Right hindlimb (tissue), 1 donor: Measurements from ENCODE around the gene BUB1.
"Not testable (repeated sequence)": the region's sequence is repeated elsewhere in the genome, so short reads cannot be mapped to it uniquely, and the experiment has no call there.

ENCODE experiments used
- DNase-seq: peaks from one replicate; pipeline ENCODE4 v3.0.0-alpha.2; 2018

BUB1 gene

GRCh38 chr2:110677530-110678456 lies at the start of gene BUB1:
BUB1 (minus strand) TSS chr2:110678063; CDS start chr2:110677995, 68 bp downstream.
- peak; percentile 98 for DNase-seq

DNA sequence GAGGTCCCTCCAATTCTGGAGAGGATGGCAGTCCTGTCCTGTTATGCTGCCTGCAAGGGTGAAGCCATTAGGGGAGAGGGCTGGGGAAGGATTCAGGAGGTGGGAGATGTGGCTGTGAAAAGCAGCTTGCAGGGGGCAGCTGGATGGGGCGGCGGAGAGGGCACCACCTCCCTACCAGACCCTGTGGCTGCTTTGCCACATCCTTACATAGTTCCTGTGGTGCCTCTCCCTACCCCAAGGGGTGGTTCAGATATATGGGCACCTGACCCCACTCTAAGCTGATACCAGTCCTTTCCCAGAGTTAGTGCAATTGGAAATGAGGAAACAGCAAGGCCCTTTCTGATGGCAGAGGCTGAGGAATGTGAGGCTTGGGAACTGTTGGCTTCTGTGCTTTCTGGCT lies 48.4 kb upstream of the BUB1 start:
- DNase-seq = no peak

- no peak for DNase-seq
These were observed 48.0 kb upstream of the BUB1 start for GRCh38 chr2:110725859-110726258.

GRCh38 chr2:110725370-110725769 lies 47.5 kb upstream of the BUB1 start:
- no peak for DNase-seq

DNA sequence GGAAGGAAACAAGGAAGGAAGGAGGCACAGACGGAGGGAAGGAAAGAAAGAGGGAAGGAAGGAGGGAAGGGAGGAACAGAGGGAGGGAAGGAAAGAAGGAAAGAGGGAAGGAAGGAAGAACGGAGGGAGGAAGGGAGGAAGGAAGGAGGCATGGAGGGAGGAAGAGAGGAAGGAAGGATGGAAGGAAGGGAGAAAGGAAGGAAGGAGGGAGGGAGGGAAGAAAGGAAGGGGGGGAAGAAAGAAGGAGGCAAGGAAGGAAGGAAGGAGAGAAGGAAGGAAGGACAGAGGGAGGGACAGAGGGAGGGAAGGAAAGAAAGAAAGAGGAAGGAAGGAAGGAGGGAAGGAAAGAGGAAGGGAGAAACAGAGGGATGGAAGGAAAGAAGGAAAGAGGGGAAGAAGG lies 47.0 kb upstream of the BUB1 start:
- no peak for DNase-seq

GRCh38 chr2:110720547-110720946 lies 42.7 kb upstream of the BUB1 start:
- no peak for DNase-seq

DNA sequence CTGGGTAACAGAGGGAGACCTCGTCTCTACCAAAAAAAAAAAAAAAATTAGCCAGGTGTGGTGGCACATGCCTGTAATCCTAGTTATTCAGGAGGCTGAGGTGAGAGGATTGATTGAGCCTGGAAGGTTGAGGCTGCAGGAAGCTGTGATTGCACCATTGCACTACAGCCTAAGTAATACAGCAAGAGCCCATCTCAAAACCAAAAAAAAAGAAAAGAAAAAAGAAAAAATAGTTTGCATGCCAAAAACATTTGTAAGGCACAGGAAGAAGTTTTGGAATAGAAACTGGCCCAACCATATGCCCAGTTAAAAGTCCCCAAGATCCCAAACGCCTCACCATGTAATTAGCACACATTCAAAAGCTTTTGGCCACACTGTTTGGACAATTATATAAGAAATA lies 41.1 kb upstream of the BUB1 start:
- no peak for DNase-seq

- DNase-seq = no peak
These were observed 40.5 kb upstream of the BUB1 start for GRCh38 chr2:110718382-110718781.

- DNase-seq = no peak
These were observed 39.9 kb upstream of the BUB1 start for GRCh38 chr2:110717734-110718133.

- no peak for DNase-seq
These were observed 39.2 kb upstream of the BUB1 start for GRCh38 chr2:110716959-110717645.

- no peak for DNase-seq
These were observed 36.8 kb upstream of the BUB1 start for GRCh38 chr2:110714452-110715224.

GRCh38 chr2:110713513-110714362 lies 35.9 kb upstream of the BUB1 start:
- DNase-seq = no peak

- no peak for DNase-seq
These were observed 34.9 kb upstream of the BUB1 start for GRCh38 chr2:110712737-110713136.

- DNase-seq = no peak
These were observed 30.6 kb upstream of the BUB1 start for GRCh38 chr2:110708455-110708854.

DNA sequence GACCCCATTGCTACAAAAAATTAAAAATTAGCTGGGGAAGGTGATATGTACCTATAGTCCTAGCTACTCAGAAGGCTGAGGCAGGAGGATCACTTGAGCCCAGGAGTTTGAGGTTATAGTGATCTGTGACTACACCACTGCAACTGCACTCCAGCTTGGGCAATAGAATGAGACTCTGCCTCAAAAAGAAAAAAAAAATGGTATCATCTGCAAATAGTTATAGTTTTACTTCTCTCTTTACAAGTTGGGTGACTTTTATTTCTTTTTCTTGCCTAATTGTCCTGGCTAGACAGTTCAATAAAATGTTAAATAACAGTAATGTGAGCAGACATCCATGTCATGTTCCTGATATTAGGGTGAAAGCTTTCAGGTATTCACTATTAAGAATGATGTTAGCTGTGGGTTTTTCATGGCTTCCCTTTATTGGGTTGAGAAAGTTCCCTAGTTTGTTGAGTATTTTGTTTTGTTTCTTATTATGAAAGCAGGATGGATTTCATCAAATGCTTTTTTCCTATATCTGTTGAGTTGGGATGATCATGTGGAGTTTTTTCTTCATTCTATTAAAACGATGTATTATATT lies 29.6 kb upstream of the BUB1 start:
- DNase-seq = no peak

- no peak for DNase-seq
These were observed 24.9 kb upstream of the BUB1 start for GRCh38 chr2:110702514-110703380.

DNA sequence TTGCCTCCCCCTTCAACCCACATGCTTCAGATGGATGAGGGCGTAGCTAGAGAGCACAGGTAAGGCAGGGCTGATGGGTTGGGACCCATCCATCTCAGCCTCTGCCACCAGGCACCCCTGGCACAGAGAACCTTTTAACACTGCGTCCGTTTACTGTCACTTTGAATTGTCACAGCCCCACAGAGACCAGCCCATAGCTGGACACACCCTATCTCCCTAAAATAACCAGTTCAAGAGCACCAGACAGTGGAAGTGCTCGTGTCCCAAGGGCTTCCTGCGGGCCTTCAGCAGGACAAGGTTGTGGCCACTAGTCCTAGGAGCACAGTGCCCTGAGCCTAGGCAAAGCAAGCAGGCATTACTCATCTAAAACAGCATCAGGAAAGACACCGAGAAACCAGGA lies 20.4 kb upstream of the BUB1 start:
- not testable (repeated sequence) for DNase-seq

DNA sequence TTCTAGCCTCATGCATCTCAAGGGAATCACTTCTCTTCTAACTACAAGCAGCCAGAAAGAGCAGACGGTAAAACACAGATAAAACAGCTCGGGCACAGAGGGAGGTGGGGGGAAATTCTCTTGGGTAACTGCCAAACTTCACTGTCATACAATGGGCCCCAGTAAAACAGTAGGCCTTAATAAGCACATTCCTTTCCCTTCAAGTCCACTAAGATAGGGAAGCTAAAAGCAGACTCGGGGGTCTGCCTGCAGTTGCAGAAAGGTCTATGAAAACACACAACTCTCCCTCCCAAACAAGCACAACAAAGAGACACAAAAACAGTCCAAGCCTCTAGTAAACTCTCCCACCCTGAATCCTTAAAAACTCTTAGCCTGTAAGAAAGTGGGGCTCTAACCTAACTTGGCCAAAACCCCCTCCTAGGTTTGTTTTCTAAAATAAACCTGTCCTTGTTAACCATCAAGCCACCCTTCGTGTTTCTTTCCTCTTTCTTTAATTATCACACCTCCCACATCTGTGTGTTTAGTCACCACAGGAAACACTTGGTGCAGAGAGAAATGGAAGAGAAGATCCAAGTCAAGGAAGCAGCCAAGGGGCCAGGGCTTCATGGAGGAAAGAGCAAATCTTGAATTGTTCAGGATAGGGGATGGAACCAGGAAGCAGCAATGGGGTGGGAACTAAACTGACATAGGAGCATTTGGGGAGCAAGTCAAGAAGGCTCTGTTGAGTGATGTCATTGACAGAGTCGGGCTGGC lies 17.5 kb upstream of the BUB1 start:
- DNase-seq = not testable (repeated sequence)

- DNase-seq = no peak
These were observed 13.9 kb upstream of the BUB1 start for GRCh38 chr2:110691612-110692258.
